GM19043 (cell line): ENCODE data around the gene RAB6B.
A peak's percentile ranks its signal among the peaks of the same experiment; 100 is the strongest.

Experiments used
- ATAC-seq: cut with Tn5 transposase; IDR thresholded peaks from one replicate; pipeline ENCODE4 v1.9.1; 2021; ENCODE audit warnings: low read depth; ENCODE audit not compliant: unreplicated experiment

The RAB6B gene

GRCh38 chr3:133860519-133860918 is 35.2 kb downstream of the RAB6B start:
- no peak for ATAC-seq

DNA sequence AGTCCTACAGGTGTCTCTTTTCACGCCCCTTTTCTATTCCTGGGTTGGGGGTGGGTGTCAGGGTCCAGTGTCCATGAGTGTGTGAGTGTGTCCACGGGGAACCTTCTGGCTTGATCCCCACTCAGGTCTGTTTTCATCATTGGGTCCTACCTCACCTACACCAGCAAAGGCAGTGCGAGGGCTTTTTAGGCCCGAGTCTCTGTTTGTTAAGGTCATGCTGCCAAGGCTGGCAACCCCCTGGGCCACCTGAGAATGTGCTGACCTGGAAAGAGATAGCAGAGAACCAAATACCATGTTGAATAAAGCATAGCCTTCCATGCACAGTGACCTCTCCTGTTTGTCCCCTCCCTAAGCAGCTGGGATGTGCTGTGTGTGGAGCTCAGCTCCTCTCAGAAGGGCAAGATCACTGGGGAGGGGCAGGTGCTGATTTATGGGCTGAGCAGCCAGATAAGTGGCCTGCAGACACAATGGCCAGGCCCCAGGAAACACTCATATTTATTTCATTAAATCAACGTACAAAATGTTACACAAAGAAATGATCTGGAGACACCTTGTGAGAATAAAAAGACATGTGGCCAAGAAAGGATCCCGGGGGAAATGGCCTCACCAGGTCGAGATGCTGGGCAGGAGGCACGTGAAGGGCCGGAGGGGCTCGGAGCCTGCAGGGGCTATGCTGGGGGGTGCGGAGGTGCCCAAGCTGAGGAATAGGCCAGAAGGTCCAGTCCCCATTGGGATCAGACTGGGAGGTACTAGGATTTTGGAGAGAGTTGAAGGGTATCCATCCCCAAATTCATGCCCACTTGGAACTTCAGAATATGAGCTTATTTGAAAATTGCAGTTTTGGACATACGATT is 36.1 kb downstream of the RAB6B start:
- no peak for ATAC-seq

DNA sequence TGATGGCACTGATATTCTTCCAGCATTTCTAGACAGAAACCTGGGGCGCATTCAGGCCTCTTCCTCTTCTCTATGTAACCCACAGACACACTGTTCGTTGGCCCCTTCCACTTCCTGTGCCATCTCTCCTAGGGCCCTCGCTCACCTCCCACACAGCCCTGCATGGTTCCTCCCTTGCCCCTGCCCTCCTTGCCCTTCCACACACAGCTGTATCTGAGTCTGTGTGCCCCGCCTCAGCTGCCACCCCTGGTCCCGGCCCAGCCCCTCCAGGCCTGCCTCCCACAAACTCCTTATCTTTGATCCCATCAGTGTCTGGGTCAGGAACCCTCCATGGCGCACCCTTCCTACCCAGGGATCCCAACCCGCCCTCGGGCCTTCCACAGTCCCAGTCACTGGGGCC is 37.9 kb downstream of the RAB6B start:
- no peak for ATAC-seq

DNA sequence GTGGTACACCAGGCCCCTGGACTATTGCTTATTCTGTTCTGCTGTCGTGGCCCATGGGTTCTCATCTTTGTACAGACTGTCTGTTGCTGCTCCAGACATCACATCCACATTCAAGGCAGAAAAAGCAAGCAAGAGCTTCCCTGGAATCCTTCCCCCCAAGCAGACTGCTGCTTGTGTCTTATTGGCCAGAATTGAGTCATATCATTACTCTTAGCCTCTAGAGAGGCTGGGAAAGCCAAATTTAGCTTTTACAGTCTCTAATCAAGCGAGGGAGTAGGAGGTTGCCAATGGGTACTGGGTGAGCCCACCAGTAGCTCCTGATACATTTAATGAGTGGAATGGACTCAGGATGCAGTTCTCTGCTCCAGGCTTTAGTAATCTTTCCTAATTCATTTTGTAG is 39.4 kb downstream of the RAB6B start:
- ATAC-seq = no peak

GRCh38 chr3:133855772-133856171 is 39.9 kb downstream of the RAB6B start:
- no peak for ATAC-seq

DNA sequence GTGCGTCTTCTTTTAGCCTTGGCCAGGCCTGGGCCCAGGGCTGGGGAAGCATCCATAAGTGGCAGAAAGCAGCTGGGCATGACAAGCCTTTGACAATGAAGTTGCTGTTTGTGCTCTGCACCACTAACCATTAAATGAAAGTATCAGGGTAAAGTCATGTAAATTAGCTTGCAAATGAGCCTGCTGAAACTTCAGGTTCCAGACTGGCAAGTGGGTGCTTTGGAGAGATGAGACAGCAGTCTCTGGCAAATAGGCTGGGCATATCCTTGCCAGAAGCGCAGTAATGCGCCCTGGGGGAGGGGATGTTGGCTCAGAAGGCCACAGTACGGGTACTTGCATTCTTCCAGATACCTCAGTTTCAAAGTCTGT is 40.7 kb downstream of the RAB6B start:
- no peak for ATAC-seq

- ATAC-seq = no peak
Measured at GRCh38 chr3:133854264-133855001, 41.2 kb downstream of the RAB6B start.

- ATAC-seq = no peak
Measured at GRCh38 chr3:133853925-133854227, 41.8 kb downstream of the RAB6B start.

DNA sequence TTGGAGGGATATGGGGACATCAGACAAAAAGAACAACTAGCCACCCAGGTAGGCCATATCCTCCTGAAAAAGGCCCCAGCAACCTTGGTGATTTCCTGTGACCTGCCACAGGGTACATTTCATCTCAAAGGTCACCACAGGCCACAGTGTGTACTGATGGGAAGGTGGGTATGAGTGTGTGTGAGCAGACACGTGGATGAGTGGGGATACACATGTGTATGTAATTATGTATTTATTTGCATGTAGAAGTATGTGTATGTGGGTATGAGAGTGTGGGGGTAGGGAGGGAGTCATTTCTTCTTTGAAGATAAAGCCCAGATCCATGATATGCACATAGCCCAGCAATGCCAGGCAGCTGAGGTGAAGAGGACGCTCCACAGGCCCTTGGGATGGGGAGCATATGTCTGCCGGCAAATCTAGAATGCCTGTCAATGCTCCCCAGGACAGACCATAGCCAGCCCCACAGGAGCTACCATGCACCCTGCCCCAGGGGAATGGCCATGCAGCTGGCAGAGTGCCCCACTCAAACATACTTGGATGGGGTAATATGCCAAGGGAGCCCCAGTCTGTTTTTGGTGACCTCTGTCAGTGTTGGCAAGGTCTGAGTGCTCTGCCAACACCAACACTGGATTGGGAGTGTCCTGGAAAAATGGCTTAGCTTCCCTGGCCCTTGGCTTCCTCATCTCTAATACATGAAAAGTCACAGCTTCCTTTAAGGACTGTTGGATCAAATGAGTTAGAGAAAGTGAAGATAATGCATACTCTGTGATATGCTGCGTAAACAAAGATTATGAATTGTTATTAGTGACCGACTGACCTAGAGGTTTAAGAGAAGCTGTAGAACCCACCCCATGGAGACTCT is 42.4 kb downstream of the RAB6B start:
- ATAC-seq = no peak

GRCh38 chr3:133851931-133852330 is 43.8 kb downstream of the RAB6B start:
- ATAC-seq = no peak

GRCh38 chr3:133851266-133851906 is 44.3 kb downstream of the RAB6B start:
- peak; percentile 60 for ATAC-seq

- ATAC-seq = no peak
Measured at GRCh38 chr3:133850034-133850433, 45.6 kb downstream of the RAB6B start.

DNA sequence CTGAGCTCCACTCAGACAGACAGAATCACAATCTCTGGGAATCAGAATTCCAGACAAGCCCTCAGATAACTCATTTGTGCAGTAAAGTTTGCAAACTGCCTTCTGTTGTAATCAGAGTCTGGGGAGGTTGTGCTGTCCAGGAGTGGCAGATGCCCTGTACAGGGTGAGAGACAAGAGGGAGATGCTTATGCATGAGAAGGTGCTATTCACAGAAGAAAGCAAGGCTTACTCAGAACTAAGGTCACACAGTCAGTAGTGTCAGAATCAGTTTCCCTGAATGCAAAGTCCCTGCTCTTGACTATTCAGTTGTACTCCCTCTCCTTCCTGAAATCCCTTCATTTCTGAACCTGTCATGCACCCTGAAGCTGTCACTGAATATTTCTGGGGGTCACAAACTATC is 46.3 kb downstream of the RAB6B start:
- no peak for ATAC-seq

DNA sequence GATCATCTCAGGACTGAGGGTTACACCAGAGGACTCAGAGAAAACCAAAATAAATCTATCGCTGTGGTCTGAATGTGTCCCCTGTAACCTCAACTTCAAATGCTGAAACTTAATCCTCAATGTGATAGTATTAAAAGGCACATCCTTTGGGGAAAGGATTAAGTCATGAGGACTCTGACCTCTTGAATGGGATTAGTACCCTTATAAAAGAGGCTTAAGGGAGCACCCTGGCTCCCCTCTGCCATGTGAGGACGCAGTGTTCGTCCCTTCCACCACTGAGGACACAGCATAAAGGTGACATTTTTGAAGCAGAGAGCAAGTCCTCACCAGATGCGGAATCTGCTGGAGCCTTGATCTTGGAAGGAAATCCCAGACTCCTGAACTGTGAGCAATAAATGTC is 50.6 kb downstream of the RAB6B start:
- ATAC-seq = no peak

- no peak for ATAC-seq
Measured at GRCh38 chr3:133843634-133844033, 52.0 kb downstream of the RAB6B start.

- no peak for ATAC-seq
Measured at GRCh38 chr3:133842158-133842557, 53.5 kb downstream of the RAB6B start.

GRCh38 chr3:133841196-133841595 is 54.5 kb downstream of the RAB6B start:
- ATAC-seq = no peak

GRCh38 chr3:133840767-133841166 is 54.9 kb downstream of the RAB6B start:
- no peak for ATAC-seq

GRCh38 chr3:133840055-133840737 is 55.5 kb downstream of the RAB6B start:
- ATAC-seq = no peak
